ENCODE measurements around the gene MFRP. TPM values are rescaled to one million over a fixed set of nuclear protein-coding genes. Genes with fewer than 3 reads are reported as not detected.

MFRP gene
- total and polyA plus RNA-seq, 10 of the 15 experiments (the other 5 are each of a cell fraction or from before 2014, with no cell fraction given) = not detected

- SMC1A ChIA-PET (ENCODE audit: uncharacterized antibody, unreplicated experiment) = no interaction called here
- WGBS (ENCODE audit: insufficient coverage, insufficient replicate concordance, low lambda C conversion rate, missing lambda C conversion rate) = 97% methylated on average over 16 of the region's 20 CpGs
Observed at GRCh38 chr11:119310682-119311052, 35.8 kb downstream of the MFRP start.

More at GRCh38 chr11:119310682-119311052, 35.8 kb downstream of the MFRP start:
- TF ChIP-seq NFYB (IDR thresholded peaks at IDR 0.05; ENCODE audit: insufficient read depth, low read depth, low read length) = no peak
- no peak for TF ChIP-seq TAF1 (IDR thresholded peaks at IDR 0.05; ENCODE audit: borderline replicate concordance, low read depth, low read length)
- TF ChIP-seq KLF5 (IDR thresholded peaks at IDR 0.05; ENCODE audit: partially characterized antibody) = no peak
- no peak for TF ChIP-seq POLR2AphosphoS5 (IDR thresholded peaks at IDR 0.05; ENCODE audit: low read length)
- no peak for TF ChIP-seq BCL11A (IDR thresholded peaks at IDR 0.05; ENCODE audit: low read depth, low read length)
- TF ChIP-seq CBX5 (IDR thresholded peaks at IDR 0.05; ENCODE audit: low read depth) = no peak
- no peak for TF ChIP-seq NFXL1 (IDR thresholded peaks at IDR 0.05; ENCODE audit: borderline replicate concordance)
- no peak for TF ChIP-seq ETV6 (conservative IDR thresholded peaks at IDR 0.05 in 1 of 2, IDR thresholded peaks at IDR 0.05 in 1 of 2; ENCODE audit: borderline replicate concordance in 1 of 2, low read depth in 1 of 2)
- TF ChIP-seq SMARCA5 (IDR thresholded peaks at IDR 0.05) = no peak
- no peak for TF ChIP-seq FOXM1 (IDR thresholded peaks at IDR 0.05; ENCODE audit: low read depth, low read length)
- no peak for TF ChIP-seq ATF3 (IDR thresholded peaks at IDR 0.05; ENCODE audit: borderline replicate concordance, extremely low read depth, low read depth, low read length)
- no peak for TF ChIP-seq FOXK2 (IDR thresholded peaks at IDR 0.05)
- no peak for TF ChIP-seq CHD4 (IDR thresholded peaks at IDR 0.05)
- no peak for TF ChIP-seq MTA3 (IDR thresholded peaks at IDR 0.05; ENCODE audit: borderline replicate concordance, low read length)
- TF ChIP-seq E2F4 (IDR thresholded peaks at IDR 0.05; ENCODE audit: low read depth, low read length) = no peak
- TF ChIP-seq GATAD2B (conservative IDR thresholded peaks at IDR 0.05; ENCODE audit: low read depth) = no peak
- TF ChIP-seq NR2C1 (IDR thresholded peaks at IDR 0.05) = no peak
- TF ChIP-seq RFX5 (IDR thresholded peaks at IDR 0.05; ENCODE audit: low read depth, low read length) = no peak
- no peak for TF ChIP-seq ZNF592 (IDR thresholded peaks at IDR 0.05)
- TF ChIP-seq TCF3 (IDR thresholded peaks at IDR 0.05; ENCODE audit: borderline replicate concordance, insufficient read depth, low read depth, low read length) = no peak
- Histone ChIP-seq H3K27ac (ENCODE audit: control insufficient read depth, insufficient read depth) (no peak overlapping the region), H2AFZ (ENCODE audit: control insufficient read depth, low read depth, low read length) (no peak overlapping the region), H3K4me2 (ENCODE audit: control insufficient read depth, insufficient read depth) (no peak overlapping the region), H3K4me1 (ENCODE audit: control insufficient read depth, insufficient read depth, low read length) (peaks cover 5% of the 10 kb centered on the region), H3K9ac (ENCODE audit: control insufficient read depth, insufficient read depth, low read length) (no peak overlapping the region), H3K4me3 (no peak overlapping the region), H3K27me3 (replicated peaks in 1 of 2; ENCODE audit: control insufficient read depth in 2 of 2, insufficient read depth in 2 of 2, low read length in 1 of 2) (peaks cover 0 to 3% of the 10 kb centered on the region in 2 experiments; a peak in 2 of 4 replicates), H3K9me3 (replicated peaks; ENCODE audit: control insufficient read depth, insufficient read depth, low read length) (no peaks in the 10 kb centered on the region), H4K20me1 (ENCODE audit: control insufficient read depth, insufficient read depth) (no peaks in the 10 kb centered on the region), H3K79me2 (ENCODE audit: control insufficient read depth, insufficient read depth, low read length) (no peaks in the 10 kb centered on the region), H3K36me3 (ENCODE audit: control insufficient read depth in 2 of 2, insufficient read depth in 2 of 2, low read length in 1 of 2) (peaks cover 3 to 9% of the 10 kb centered on the region in 2 experiments; a peak in 3 of 4 replicates)
- ChIA-PET POLR2A (interaction anchor here (0.8 kb wide), 1 partner anchor 8 kb away, joined by 3 read pairs; no protein-coding TSS in a partner anchor), RAD21 (ENCODE audit: unreplicated experiment) (no interaction called here), CTCF (interaction anchor here (5.1 kb wide), 1 partner anchor 12 kb away, joined by 45 read pairs; no protein-coding TSS in a partner anchor)
- intact Hi-C loops (cut with micrococcal nuclease; ENCODE audit: unreplicated experiment) = no loop called here
- no TSS peak for BruUV-seq (replicated peaks)
- in situ Hi-C loops (cut with MboI) = no loop called here
- FAIRE-seq (no peak), DNase-seq (ENCODE audit: low read depth, low spot score) (no peak), ATAC-seq (no peak)
